Kidney (tissue), 14 donors: ENCODE measurements around the gene ST6GAL2. TPM values are rescaled to one million over a fixed set of nuclear protein-coding genes. Genes with fewer than 3 reads are reported as not detected.

Experiments used
- DNase-seq, 5 donors: peaks; one replicate each; pipeline ENCODE4 v3.0.0-alpha.2; 2013 to 2020
- FAIRE-seq: peaks from 2 replicates; lab custom pipeline; 2012; peaks lifted over from hg19 to GRCh38; lab: Jason Lieb, UNC
- H3K27ac ChIP-seq, 2 donors: one replicate each; pipeline ENCODE4 v1.7.0; 2013; ENCODE audit warnings: low read depth in 2 of 2, low read length in 2 of 2, inconsistent platforms in 1 of 2
- H3K27me3 ChIP-seq: one replicate; pipeline ENCODE4 v1.7.1; 2013; ENCODE audit warnings: low read length, inconsistent platforms; ENCODE audit not compliant: control insufficient read depth, insufficient read depth
- H3K36me3 ChIP-seq, 3 donors: one replicate each; pipeline versions ENCODE4 v1.7.0 to v1.7.1; 2013; ENCODE audit warnings: low read length in 3 of 3, control low read depth in 1 of 3, inconsistent platforms in 1 of 3; ENCODE audit not compliant: insufficient read depth in 3 of 3, control insufficient read depth in 2 of 3
- H3K4me1 ChIP-seq, 3 donors: one replicate each; pipeline versions ENCODE4 v1.7.0 to v1.7.1; 2013; ENCODE audit warnings: low read length in 3 of 3, inconsistent platforms in 1 of 3, low read depth in 1 of 3; ENCODE audit not compliant: control insufficient read depth in 2 of 3, insufficient read depth in 2 of 3
- H3K4me3 ChIP-seq, 3 donors: one replicate each; pipeline versions ENCODE4 v1.7.0 to v1.8.1; 2013; ENCODE audit warnings: low read length in 3 of 3, control low read depth in 1 of 3, inconsistent platforms in 1 of 3
- H3K9ac ChIP-seq, 3 donors: one replicate each; pipeline versions ENCODE4 v1.7.0 to v1.7.1; 2013; ENCODE audit warnings: low read length in 3 of 3, control low read depth in 1 of 3, inconsistent platforms in 1 of 3
- H3K9me3 ChIP-seq, 3 donors: one replicate each; pipeline versions ENCODE4 v1.7.0 to v1.7.1; 2013; ENCODE audit warnings: low read length in 3 of 3, control low read depth in 1 of 3, inconsistent platforms in 1 of 3; ENCODE audit not compliant: control insufficient read depth in 2 of 3, insufficient read depth in 1 of 3
- CTCF ChIP-seq: IDR thresholded peaks from 3 replicates; pipeline ENCODE4 v1.5.1; 2012; ENCODE audit warnings: mild to moderate bottlenecking, moderate library complexity, borderline replicate concordance; ENCODE audit not compliant: insufficient read depth; ENCODE audit errors: extremely low read depth
- intact Hi-C: fragments of 100-400 bp; cut with DNase I; formaldehyde crosslinking; loops from one replicate; pipeline ENCODE4 v1.11.1; 2022
- polyA plus RNA-seq: library from polyadenylated mRNA; stranded (reverse); fragments of 350-450 nt; fragmentation: Illumina TruSeq; extraction: RNeasy Lipid Tissue Mini Kit (QIAGEN cat#74804); gene quantifications from one replicate; pipeline ENCODE4 v1.2.3, GENCODE V29; 2014; ENCODE audit warnings: low read depth, low replicate concordance; ENCODE audit not compliant: insufficient read depth
- total RNA-seq: library from RNA; stranded (reverse); fragmentation: NEBNext Ultra II Directional; extraction: Animal tissue kit (Norgen Biotek cat#: 25700); gene quantifications from one replicate; pipeline ENCODE4 v1.2.1, GENCODE V29; 2021
- donor health status: control.
- donor health status: control.
- donor health status: control.
- donor health status: control.
- donor health status: control.
- donor health status: DM: yes; HTN: yes; CAD: no.
- donor health status: Normal renal cell carcinoma (clear cell type).

Gene ST6GAL2
- total and polyA plus RNA-seq, 2 donors from 2014 or later, result 0.22 to 1.2 TPM

- no peak for FAIRE-seq
- H3K27ac ChIP-seq, result peak overlapping the region in 1 of 2 donors; percentile 15
- intact Hi-C loops, result no loop called here
- H3K4me1 ChIP-seq, result no peaks in the 10 kb centered on the region
- no peak overlapping the region for H3K4me3 ChIP-seq
- H3K27me3 ChIP-seq, result no peaks in the 10 kb centered on the region
- no peaks in the 10 kb centered on the region for H3K9me3 ChIP-seq
- no peak for DNase-seq
- H3K36me3 ChIP-seq, result no peaks in the 10 kb centered on the region
- TF ChIP-seq CTCF, result no peak
- H3K9ac ChIP-seq, result no peak overlapping the region
Measured at GRCh38 chr2:106831241-106831640, 54.7 kb downstream of the ST6GAL2 start.

GRCh38 chr2:106830191-106830590 lies 55.8 kb downstream of the ST6GAL2 start:
- no peak for TF ChIP-seq CTCF
- no peak overlapping the region for H3K4me3 ChIP-seq
- H3K4me1 ChIP-seq, result no peaks in the 10 kb centered on the region
- peaks cover 0 to 1% (median 0%) of the 10 kb centered on the region in 3 donors for H3K36me3 ChIP-seq
- no peak overlapping the region for H3K27ac ChIP-seq
- H3K9me3 ChIP-seq, result no peaks in the 10 kb centered on the region
- FAIRE-seq, result no peak
- intact Hi-C loops, result no loop called here
- DNase-seq, result no peak
- H3K27me3 ChIP-seq, result no peaks in the 10 kb centered on the region
- no peak overlapping the region for H3K9ac ChIP-seq

GRCh38 chr2:106828119-106828518 lies 57.8 kb downstream of the ST6GAL2 start:
- Histone ChIP-seq H3K36me3 (peaks cover 0 to 2% (median 0%) of the 10 kb centered on the region in 3 donors), H3K4me1 (no peaks in the 10 kb centered on the region), H3K4me3 (no peak overlapping the region), H3K9me3 (no peaks in the 10 kb centered on the region), H3K27me3 (no peaks in the 10 kb centered on the region), H3K9ac (no peak overlapping the region), H3K27ac (no peak overlapping the region)
- intact Hi-C loops, result no loop called here
- no peak for TF ChIP-seq CTCF
- DNase-seq, result no peak
- no peak for FAIRE-seq

GRCh38 chr2:106827158-106827557 lies 58.8 kb downstream of the ST6GAL2 start:
- intact Hi-C loops, result no loop called here
- FAIRE-seq (no peak), DNase-seq (no peak)
- Histone ChIP-seq H3K4me1 (no peaks in the 10 kb centered on the region), H3K4me3 (no peak overlapping the region), H3K9ac (no peak overlapping the region), H3K27me3 (no peaks in the 10 kb centered on the region), H3K9me3 (no peaks in the 10 kb centered on the region), H3K27ac (no peak overlapping the region), H3K36me3 (peaks cover 0 to 2% (median 0%) of the 10 kb centered on the region in 3 donors)
- TF ChIP-seq CTCF, result no peak
